Measurements from ENCODE around the gene IL17RD.
A peak's percentile ranks its signal among the peaks of the same experiment; 100 is the strongest.

IL17RD gene

GRCh38 chr3:57184526-57184925 is 19.4 kb upstream of the IL17RD start:
- in situ Hi-C loops (cut with HindIII; ENCODE audit: low pct_ligation_motif_present, low sequenced_read_pairs) = no loop called here
- no peak overlapping the region for H3K4me3 ChIP-seq (ENCODE audit: low read depth, low read length)
- no peaks in the 10 kb centered on the region for H3K36me3 ChIP-seq (replicated peaks)
- no peaks in the 10 kb centered on the region for H3K27me3 ChIP-seq (replicated peaks)
- TF ChIP-seq, protein P1, sequence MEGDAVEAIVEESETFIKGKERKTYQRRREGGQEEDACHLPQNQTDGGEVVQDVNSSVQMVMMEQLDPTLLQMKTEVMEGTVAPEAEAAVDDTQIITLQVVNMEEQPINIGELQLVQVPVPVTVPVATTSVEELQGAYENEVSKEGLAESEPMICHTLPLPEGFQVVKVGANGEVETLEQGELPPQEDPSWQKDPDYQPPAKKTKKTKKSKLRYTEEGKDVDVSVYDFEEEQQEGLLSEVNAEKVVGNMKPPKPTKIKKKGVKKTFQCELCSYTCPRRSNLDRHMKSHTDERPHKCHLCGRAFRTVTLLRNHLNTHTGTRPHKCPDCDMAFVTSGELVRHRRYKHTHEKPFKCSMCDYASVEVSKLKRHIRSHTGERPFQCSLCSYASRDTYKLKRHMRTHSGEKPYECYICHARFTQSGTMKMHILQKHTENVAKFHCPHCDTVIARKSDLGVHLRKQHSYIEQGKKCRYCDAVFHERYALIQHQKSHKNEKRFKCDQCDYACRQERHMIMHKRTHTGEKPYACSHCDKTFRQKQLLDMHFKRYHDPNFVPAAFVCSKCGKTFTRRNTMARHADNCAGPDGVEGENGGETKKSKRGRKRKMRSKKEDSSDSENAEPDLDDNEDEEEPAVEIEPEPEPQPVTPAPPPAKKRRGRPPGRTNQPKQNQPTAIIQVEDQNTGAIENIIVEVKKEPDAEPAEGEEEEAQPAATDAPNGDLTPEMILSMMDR (IDR thresholded peaks at IDR 0.05; ENCODE audit: low read depth, low read length, missing control alignments) = no peak
- no peak for DNase-seq
- H3K27ac ChIP-seq = no peak overlapping the region

- TF ChIP-seq, protein P1 (IDR thresholded peaks at IDR 0.05; ENCODE audit: low read depth, low read length, missing control alignments) = peak; percentile 59
- no peak for DNase-seq
- H3K27ac ChIP-seq = no peak overlapping the region
- H3K36me3 ChIP-seq (replicated peaks) = no peaks in the 10 kb centered on the region
- no peak overlapping the region for H3K4me3 ChIP-seq (ENCODE audit: low read depth, low read length)
- no peaks in the 10 kb centered on the region for H3K27me3 ChIP-seq (replicated peaks)
- in situ Hi-C loops (cut with HindIII; ENCODE audit: low pct_ligation_motif_present, low sequenced_read_pairs) = no loop called here
Observed at GRCh38 chr3:57179580-57180410, 14.6 kb upstream of the IL17RD start.

GRCh38 chr3:57176045-57176444 is 10.9 kb upstream of the IL17RD start:
- in situ Hi-C loops (cut with HindIII; ENCODE audit: low pct_ligation_motif_present, low sequenced_read_pairs) = no loop called here
- Histone ChIP-seq H3K4me3 (ENCODE audit: low read depth, low read length) (no peak overlapping the region), H3K27ac (no peak overlapping the region), H3K27me3 (replicated peaks) (no peaks in the 10 kb centered on the region), H3K36me3 (replicated peaks) (no peaks in the 10 kb centered on the region)
- TF ChIP-seq, protein P1 (IDR thresholded peaks at IDR 0.05; ENCODE audit: low read depth, low read length, missing control alignments) = no peak
- DNase-seq = no peak

- no peak overlapping the region for H3K27ac ChIP-seq
- in situ Hi-C loops (cut with HindIII; ENCODE audit: low pct_ligation_motif_present, low sequenced_read_pairs) = no loop called here
- TF ChIP-seq, protein P1 (IDR thresholded peaks at IDR 0.05; ENCODE audit: low read depth, low read length, missing control alignments) = no peak
- no peaks in the 10 kb centered on the region for H3K27me3 ChIP-seq (replicated peaks)
- no peak for DNase-seq
- no peaks in the 10 kb centered on the region for H3K36me3 ChIP-seq (replicated peaks)
- H3K4me3 ChIP-seq (ENCODE audit: low read depth, low read length) = no peak overlapping the region
Observed at GRCh38 chr3:57173687-57174086, 8.5 kb upstream of the IL17RD start.

DNA sequence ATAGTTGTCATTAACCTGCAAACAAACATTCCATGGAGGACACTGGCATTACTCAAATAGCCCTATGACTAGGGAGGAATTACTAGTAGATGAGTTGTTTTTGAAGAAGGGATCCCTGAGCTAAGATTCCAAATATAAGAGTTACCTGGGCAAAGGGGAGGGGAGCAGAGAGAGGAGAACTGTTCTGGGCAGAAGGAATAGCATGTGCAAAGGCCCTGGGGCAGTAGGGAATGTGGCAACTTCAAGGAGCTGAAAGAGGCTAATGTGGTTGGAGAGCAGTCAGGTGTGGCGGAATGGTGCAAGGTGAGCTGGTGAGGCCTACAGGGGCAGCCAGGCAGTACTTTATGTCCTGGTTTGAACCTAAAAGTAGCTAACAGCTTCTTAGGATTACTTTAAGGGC is 5.8 kb upstream of the IL17RD start:
- in situ Hi-C loops (cut with HindIII; ENCODE audit: low pct_ligation_motif_present, low sequenced_read_pairs) = no loop called here
- TF ChIP-seq, protein P1 (IDR thresholded peaks at IDR 0.05; ENCODE audit: low read depth, low read length, missing control alignments) = no peak
- DNase-seq = no peak
- Histone ChIP-seq H3K4me3 (ENCODE audit: low read depth, low read length) (no peak overlapping the region), H3K36me3 (replicated peaks) (no peaks in the 10 kb centered on the region), H3K27me3 (replicated peaks) (no peaks in the 10 kb centered on the region), H3K27ac (no peak overlapping the region)

Data from brain microvascular endothelial cell (primary cell).